C4-2B (cell line): ENCODE results near the gene ACVR1.

Source experiments
- ZFX ChIP-seq: fragments of 450-650 bp; IDR thresholded peaks from 2 replicates; pipeline ENCODE4 v1.6.1; 2017
- TF ChIP-seq, protein P1 (sequence below): fragments of 450-650 bp; conservative IDR thresholded peaks from 2 replicates; pipeline ENCODE4 v1.5.1; 2017; ENCODE audit warnings: mild to moderate bottlenecking

DNA sequence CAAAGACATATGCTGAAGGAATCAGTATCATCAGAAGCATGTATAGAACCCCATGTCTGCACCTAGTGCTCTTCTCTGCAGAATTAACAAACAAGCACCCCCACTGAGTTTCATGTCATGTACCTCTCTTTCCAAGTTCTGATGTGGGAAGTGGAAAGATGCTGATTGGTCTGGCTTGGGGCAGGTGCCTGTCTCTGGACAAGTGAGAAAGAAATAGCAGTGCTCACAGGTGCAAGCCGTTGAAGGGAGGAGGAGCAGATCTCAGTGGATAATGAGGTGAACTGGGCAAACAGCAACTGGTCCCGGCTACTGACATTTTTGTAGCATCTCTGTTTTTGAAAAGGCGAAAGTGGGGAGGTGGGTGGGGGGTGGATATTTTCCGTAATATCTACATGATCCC is 17.5 kb upstream of the ACVR1 start:
- TF ChIP-seq, protein P1, sequence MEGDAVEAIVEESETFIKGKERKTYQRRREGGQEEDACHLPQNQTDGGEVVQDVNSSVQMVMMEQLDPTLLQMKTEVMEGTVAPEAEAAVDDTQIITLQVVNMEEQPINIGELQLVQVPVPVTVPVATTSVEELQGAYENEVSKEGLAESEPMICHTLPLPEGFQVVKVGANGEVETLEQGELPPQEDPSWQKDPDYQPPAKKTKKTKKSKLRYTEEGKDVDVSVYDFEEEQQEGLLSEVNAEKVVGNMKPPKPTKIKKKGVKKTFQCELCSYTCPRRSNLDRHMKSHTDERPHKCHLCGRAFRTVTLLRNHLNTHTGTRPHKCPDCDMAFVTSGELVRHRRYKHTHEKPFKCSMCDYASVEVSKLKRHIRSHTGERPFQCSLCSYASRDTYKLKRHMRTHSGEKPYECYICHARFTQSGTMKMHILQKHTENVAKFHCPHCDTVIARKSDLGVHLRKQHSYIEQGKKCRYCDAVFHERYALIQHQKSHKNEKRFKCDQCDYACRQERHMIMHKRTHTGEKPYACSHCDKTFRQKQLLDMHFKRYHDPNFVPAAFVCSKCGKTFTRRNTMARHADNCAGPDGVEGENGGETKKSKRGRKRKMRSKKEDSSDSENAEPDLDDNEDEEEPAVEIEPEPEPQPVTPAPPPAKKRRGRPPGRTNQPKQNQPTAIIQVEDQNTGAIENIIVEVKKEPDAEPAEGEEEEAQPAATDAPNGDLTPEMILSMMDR: no peak
- TF ChIP-seq ZFX: no peak
